Thyroid gland (tissue), 4 donors: ENCODE data around the gene SLC24A1.

Experiments used
- CTCF ChIP-seq, 6 experiments: fragments of 200-600 bp in 3 of 6; fragments of 450-650 bp in 3 of 6; sonication (generic) in 3 of 6; IDR thresholded peaks; one replicate each; pipeline ENCODE4 v1.5.1; 2016 to 2019; ENCODE audit warnings: antibody characterized with exemption in 6 of 6, mild to moderate bottlenecking in 2 of 6, inconsistent platforms in 1 of 6, moderate library complexity in 1 of 6
- POLR2A ChIP-seq, 2 donors: fragments of 450-650 bp; IDR thresholded peaks; one replicate each; pipeline ENCODE4 v1.6.1; 2017; ENCODE audit warnings: antibody characterized with exemption in 2 of 2, mild to moderate bottlenecking in 2 of 2, moderate library complexity in 1 of 2

GRCh38 chr15:65618560-65619109 is 3.1 kb upstream of the SLC24A1 start:
- TF ChIP-seq POLR2A (IDR thresholded peaks at IDR 0.05) (no peak), CTCF (IDR thresholded peaks at IDR 0.05) (no peak)
